ENCODE results near the gene ZNF211.

The ZNF211 gene

GRCh38 chr19:57583521-57584416, 49.2 kb upstream of the ZNF211 start, which contains the start of gene ZIK1 (continued):
- TF ChIP-seq CREB5 (CRISPR knock-in tag; IDR thresholded peaks at IDR 0.05; ENCODE audit: low read depth), result no peak

- no peak for TF ChIP-seq CREB5 (CRISPR knock-in tag; IDR thresholded peaks at IDR 0.05; ENCODE audit: low read depth)
- TF ChIP-seq POU6F1 (CRISPR knock-in tag; IDR thresholded peaks at IDR 0.05; ENCODE audit: borderline replicate concordance, low read depth), result no peak
- TF ChIP-seq PPARA (CRISPR knock-in tag; IDR thresholded peaks at IDR 0.05; ENCODE audit: borderline replicate concordance), result no peak
- TF ChIP-seq TCF4 (CRISPR knock-in tag; IDR thresholded peaks at IDR 0.05; ENCODE audit: borderline replicate concordance), result no peak
- no peak for TF ChIP-seq TOX (CRISPR knock-in tag; IDR thresholded peaks at IDR 0.05; ENCODE audit: borderline replicate concordance)
- ATAC-seq, result no peak
Measured at GRCh38 chr19:57587529-57587928, 45.4 kb upstream of the ZNF211 start.

GRCh38 chr19:57599377-57599760, 33.6 kb upstream of the ZNF211 start:
- no peak for TF ChIP-seq GLIS3 (CRISPR knock-in tag; IDR thresholded peaks at IDR 0.05)
- TF ChIP-seq PATZ1 (CRISPR knock-in tag; IDR thresholded peaks at IDR 0.05; ENCODE audit: borderline replicate concordance), result no peak
- TF ChIP-seq ZFP30 (CRISPR knock-in tag; IDR thresholded peaks at IDR 0.05), result no peak
- TF ChIP-seq ISL1 (CRISPR knock-in tag; IDR thresholded peaks at IDR 0.05), result no peak
- TF ChIP-seq CREB5 (CRISPR knock-in tag; IDR thresholded peaks at IDR 0.05; ENCODE audit: low read depth), result no peak
- no peak for TF ChIP-seq ZNF565 (CRISPR knock-in tag; conservative IDR thresholded peaks at IDR 0.05; ENCODE audit: low read depth)
- no peak for TF ChIP-seq BACH2 (CRISPR knock-in tag; IDR thresholded peaks at IDR 0.05; ENCODE audit: borderline replicate concordance)
- TF ChIP-seq SNAI2 (CRISPR knock-in tag; IDR thresholded peaks at IDR 0.05), result no peak
- TF ChIP-seq RARB (CRISPR knock-in tag; IDR thresholded peaks at IDR 0.05), result no peak
- no peak for ATAC-seq

GRCh38 chr19:57599761-57600383, 33.1 kb upstream of the ZNF211 start, which contains the start of gene ZNF530:
ZNF530 (plus strand) TSS chr19:57599885; CDS start chr19:57604346, 4,461 bp downstream.
- no peak for TF ChIP-seq BACH2 (CRISPR knock-in tag; IDR thresholded peaks at IDR 0.05; ENCODE audit: borderline replicate concordance)
- no peak for TF ChIP-seq ESRRG (CRISPR knock-in tag; IDR thresholded peaks at IDR 0.05)
- TF ChIP-seq CSRNP3 (CRISPR knock-in tag; IDR thresholded peaks at IDR 0.05), result no peak
- peak; percentile 100 for ATAC-seq
